ENCODE results near the gene CD300C. TPM values are rescaled to one million over a fixed set of nuclear protein-coding genes. Genes with fewer than 3 reads are reported as not detected.

CD300C gene
- total RNA-seq, 1 donor from 2014 or later, result 0.06 TPM

DNA sequence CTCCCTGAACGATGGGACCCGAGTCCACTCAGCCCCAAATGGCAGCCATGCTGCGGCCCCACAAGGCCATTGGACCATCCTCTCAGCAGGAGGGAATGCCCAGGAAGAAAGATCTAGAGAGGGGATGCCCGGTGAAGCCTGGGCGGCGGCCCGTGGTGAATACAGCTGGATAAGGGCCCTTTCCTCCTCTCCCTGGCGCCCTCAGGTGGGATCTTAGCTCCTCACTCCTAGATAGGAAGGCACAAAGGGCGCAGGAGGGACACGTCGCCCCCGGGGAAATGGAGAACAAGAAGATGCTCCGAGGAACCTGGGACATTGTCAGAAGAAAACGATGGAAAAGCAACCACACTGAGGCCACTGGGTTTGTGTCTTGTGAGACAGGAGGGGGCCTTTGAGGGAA, 2.5 kb downstream of the CD300C start:
- no peak for DNase-seq (ENCODE audit: low read depth)
- TF ChIP-seq, protein P1, sequence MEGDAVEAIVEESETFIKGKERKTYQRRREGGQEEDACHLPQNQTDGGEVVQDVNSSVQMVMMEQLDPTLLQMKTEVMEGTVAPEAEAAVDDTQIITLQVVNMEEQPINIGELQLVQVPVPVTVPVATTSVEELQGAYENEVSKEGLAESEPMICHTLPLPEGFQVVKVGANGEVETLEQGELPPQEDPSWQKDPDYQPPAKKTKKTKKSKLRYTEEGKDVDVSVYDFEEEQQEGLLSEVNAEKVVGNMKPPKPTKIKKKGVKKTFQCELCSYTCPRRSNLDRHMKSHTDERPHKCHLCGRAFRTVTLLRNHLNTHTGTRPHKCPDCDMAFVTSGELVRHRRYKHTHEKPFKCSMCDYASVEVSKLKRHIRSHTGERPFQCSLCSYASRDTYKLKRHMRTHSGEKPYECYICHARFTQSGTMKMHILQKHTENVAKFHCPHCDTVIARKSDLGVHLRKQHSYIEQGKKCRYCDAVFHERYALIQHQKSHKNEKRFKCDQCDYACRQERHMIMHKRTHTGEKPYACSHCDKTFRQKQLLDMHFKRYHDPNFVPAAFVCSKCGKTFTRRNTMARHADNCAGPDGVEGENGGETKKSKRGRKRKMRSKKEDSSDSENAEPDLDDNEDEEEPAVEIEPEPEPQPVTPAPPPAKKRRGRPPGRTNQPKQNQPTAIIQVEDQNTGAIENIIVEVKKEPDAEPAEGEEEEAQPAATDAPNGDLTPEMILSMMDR (conservative IDR thresholded peaks at IDR 0.05; ENCODE audit: low read depth, low read length), result no peak
- H3K4me3 ChIP-seq (ENCODE audit: low read depth, low read length), result no peak overlapping the region

- no peak overlapping the region for H3K4me3 ChIP-seq (ENCODE audit: low read depth, low read length)
- DNase-seq (ENCODE audit: low read depth), result no peak
- TF ChIP-seq, protein P1 (conservative IDR thresholded peaks at IDR 0.05; ENCODE audit: low read depth, low read length), result no peak
These were observed 3.1 kb downstream of the CD300C start for GRCh38 chr17:74542727-74543383.

DNA sequence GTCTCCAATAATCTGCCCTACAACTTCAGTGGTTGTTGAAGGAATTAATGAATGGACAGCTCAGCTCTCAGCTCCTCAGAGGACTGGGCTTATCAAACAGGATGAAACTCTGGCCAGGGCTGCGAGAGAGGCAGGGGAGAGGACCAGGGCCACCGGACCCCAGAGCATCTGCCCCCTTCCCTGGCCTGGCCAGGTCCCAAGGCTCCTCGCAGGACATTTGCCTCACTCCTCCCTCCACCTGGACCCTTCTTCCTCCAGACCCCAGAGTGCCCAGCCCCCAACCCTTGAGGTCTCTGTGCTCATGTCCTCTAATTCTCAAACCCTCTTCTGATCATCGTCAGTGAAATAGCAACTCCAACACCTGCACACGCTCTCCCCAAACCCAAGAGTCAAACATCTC, 3.7 kb downstream of the CD300C start:
- DNase-seq (ENCODE audit: low read depth), result no peak
- TF ChIP-seq, protein P1 (conservative IDR thresholded peaks at IDR 0.05; ENCODE audit: low read depth, low read length), result no peak
- no peak overlapping the region for H3K4me3 ChIP-seq (ENCODE audit: low read depth, low read length)

DNA sequence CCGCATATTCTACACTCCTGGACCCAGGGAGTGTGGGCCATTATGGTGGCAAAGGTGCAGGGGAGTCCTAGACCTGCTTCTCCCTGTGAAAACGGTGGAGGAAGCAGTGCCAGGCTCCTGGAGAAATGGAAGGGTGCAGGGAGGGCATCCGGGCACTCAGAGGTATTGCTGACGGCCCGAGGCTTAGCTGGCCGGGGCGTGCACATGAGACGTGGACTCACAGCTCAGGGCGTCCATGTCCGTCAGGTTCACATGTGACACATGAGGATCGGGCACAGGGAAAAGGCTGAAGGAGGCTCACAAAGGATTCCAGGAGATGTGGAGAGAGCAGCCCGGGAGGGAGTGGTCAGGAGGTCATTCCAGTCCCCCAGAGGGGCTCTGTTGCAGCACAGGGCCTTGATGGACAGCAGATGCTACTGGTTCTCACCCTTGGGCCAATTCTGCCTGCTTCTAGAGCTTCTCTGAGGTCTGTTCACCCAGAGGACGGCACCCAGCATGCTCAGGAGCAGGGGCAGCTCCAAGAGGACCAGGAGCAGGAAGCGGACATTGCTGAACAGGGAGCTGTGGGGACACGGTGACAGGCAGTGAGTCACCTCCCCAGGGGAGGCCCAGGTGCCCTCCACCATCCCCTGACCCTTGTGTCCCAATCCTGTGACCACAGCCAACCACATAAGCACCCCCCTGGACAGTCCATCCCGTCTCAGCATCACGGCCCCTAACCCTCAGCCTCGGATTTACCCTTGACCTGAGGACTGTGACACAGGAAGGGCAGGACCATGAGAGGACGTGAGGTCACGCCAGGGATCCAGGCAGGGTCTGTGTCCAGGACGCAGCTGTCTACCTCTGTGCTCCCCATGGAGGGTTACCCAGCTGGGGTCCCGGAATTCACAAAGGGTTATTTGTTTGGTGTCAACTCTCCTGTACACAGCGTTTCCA, 4.5 kb downstream of the CD300C start:
- TF ChIP-seq, protein P1 (conservative IDR thresholded peaks at IDR 0.05; ENCODE audit: low read depth, low read length), result no peak
- H3K4me3 ChIP-seq (ENCODE audit: low read depth, low read length), result no peak overlapping the region
- no peak for DNase-seq (ENCODE audit: low read depth)

GRCh38 chr17:74539281-74539820, 6.6 kb downstream of the CD300C start:
- TF ChIP-seq, protein P1 (conservative IDR thresholded peaks at IDR 0.05; ENCODE audit: low read depth, low read length), result no peak
- no peak for DNase-seq (ENCODE audit: low read depth)

DNA sequence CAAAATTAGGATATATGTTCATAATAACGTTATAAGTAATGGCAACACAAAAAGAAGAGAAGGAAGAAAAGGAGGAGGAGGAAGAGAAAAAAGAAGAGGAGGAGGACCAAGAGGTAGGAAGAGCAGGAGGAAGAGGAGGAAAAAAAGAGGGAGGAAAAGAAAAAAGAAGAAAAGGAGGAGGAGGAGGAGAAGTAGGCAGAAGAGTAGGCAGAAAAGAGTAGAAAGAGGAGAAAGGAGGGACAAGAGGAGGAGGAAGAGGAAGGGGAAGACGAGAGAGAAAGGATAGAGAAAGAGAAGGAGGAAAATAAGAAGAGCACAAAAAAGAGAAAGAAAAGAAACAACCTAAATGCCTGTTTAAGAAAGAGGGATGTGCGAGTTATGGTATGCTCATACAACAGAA, 9.0 kb downstream of the CD300C start:
- H3K4me3 ChIP-seq (ENCODE audit: low read depth, low read length), result no peak overlapping the region
- DNase-seq (ENCODE audit: low read depth), result no peak
- TF ChIP-seq, protein P1 (conservative IDR thresholded peaks at IDR 0.05; ENCODE audit: low read depth, low read length), result no peak

More at GRCh38 chr17:74539281-74539820, 6.6 kb downstream of the CD300C start:
- no peak overlapping the region for H3K4me3 ChIP-seq (ENCODE audit: low read depth, low read length)
